Measurements from ENCODE around the gene CHID1.
A peak's percentile ranks its signal among the peaks of the same experiment; 100 is the strongest.

The CHID1 gene

GRCh38 chr11:831961-832528, 78.6 kb downstream of the CHID1 start:
- DNase-seq, result no peak

GRCh38 chr11:831118-831864, 79.3 kb downstream of the CHID1 start:
- no peak for DNase-seq

- DNase-seq, result peak; percentile 72
Measured at GRCh38 chr11:830295-831117, 80.1 kb downstream of the CHID1 start.

GRCh38 chr11:829847-830294, 80.7 kb downstream of the CHID1 start:
- DNase-seq, result no peak

- DNase-seq, result no peak
Measured at GRCh38 chr11:829176-829846, 81.3 kb downstream of the CHID1 start.

- DNase-seq, result no peak
Measured at GRCh38 chr11:828506-829175, 82.0 kb downstream of the CHID1 start.

GRCh38 chr11:827897-828192, 82.8 kb downstream of the CHID1 start, which contains the start of gene CRACR2B:
Gene CRACR2B (plus strand): TSS chr11:827919. CDS start chr11:828608, 689 bp downstream.
- DNase-seq, result no peak

- no peak for DNase-seq
Measured at GRCh38 chr11:827146-827896, 83.3 kb downstream of the CHID1 start.

GRCh38 chr11:826836-827145, 83.8 kb downstream of the CHID1 start:
- no peak for DNase-seq

GRCh38 chr11:826227-826621, 84.4 kb downstream of the CHID1 start:
- DNase-seq, result no peak

GRCh38 chr11:825366-826226, 85.0 kb downstream of the CHID1 start:
- no peak for DNase-seq

GRCh38 chr11:824942-825341, 85.7 kb downstream of the CHID1 start:
- DNase-seq, result no peak

GRCh38 chr11:824292-824880, 86.2 kb downstream of the CHID1 start:
- DNase-seq, result peak; percentile 91

- DNase-seq, result peak; percentile 34
Measured at GRCh38 chr11:823441-824291, 86.9 kb downstream of the CHID1 start.

- no peak for DNase-seq
Measured at GRCh38 chr11:821512-822371, 88.9 kb downstream of the CHID1 start.

GRCh38 chr11:820655-821511, 89.7 kb downstream of the CHID1 start:
- no peak for DNase-seq

- DNase-seq, result peak; percentile 92
Measured at GRCh38 chr11:819943-820649, 90.5 kb downstream of the CHID1 start.
